Endodermal cell (in vitro differentiated cells): Measurements from ENCODE around the gene TTC23. TPM values are rescaled to one million over a fixed set of nuclear protein-coding genes. Genes with fewer than 3 reads are reported as not detected.
A peak's percentile ranks its signal among the peaks of the same experiment; 100 is the strongest.

ENCODE experiments used
- DNase-seq: peaks from one replicate; pipeline ENCODE4 v3.0.0-alpha.2; 2017
- H3K27ac ChIP-seq: 2 replicates; pipeline ENCODE4 v1.5.1; 2013; ENCODE audit warnings: mild to moderate bottlenecking, low read depth, low read length, moderate library complexity
- H3K27me3 ChIP-seq: 2 replicates; pipeline ENCODE4 v1.6.1; 2013; ENCODE audit warnings: mild to moderate bottlenecking, low read length, moderate library complexity; ENCODE audit not compliant: insufficient read depth, control insufficient read depth, poor library complexity, severe bottlenecking
- H3K36me3 ChIP-seq: 2 replicates; pipeline ENCODE4 v1.7.0; 2013; ENCODE audit warnings: mild to moderate bottlenecking, low read length, moderate library complexity; ENCODE audit not compliant: control insufficient read depth, insufficient read depth
- H3K4me1 ChIP-seq: one replicate; pipeline ENCODE4 v1.7.0; 2013; ENCODE audit warnings: low read length; ENCODE audit not compliant: control insufficient read depth, insufficient read depth
- H3K4me3 ChIP-seq: 2 replicates; pipeline ENCODE4 v1.5.1; 2013; ENCODE audit warnings: mild to moderate bottlenecking, low read length, moderate library complexity
- H3K9ac ChIP-seq: 2 replicates; pipeline ENCODE4 v1.6.1; 2013; ENCODE audit warnings: mild to moderate bottlenecking, low read length, moderate library complexity; ENCODE audit not compliant: poor library complexity, severe bottlenecking; ENCODE audit errors: extremely low read depth
- H3K9me3 ChIP-seq: 2 replicates; pipeline ENCODE4 v1.6.1; 2013; ENCODE audit warnings: mild to moderate bottlenecking, low read length, moderate library complexity; ENCODE audit not compliant: control insufficient read depth
- H3K27ac Mint-ChIP-seq: 2 replicates; pipeline ENCODE4 v1.8.0; 2020; ENCODE audit warnings: mixed read lengths
- H3K27me3 Mint-ChIP-seq: 2 replicates; pipeline ENCODE4 v1.8.0; 2021; ENCODE audit warnings: mild to moderate bottlenecking, mixed read lengths; ENCODE audit not compliant: insufficient read depth
- H3K36me3 Mint-ChIP-seq: 2 replicates; pipeline ENCODE4 v1.8.0; 2020; ENCODE audit warnings: low read depth, mixed read lengths
- H3K4me1 Mint-ChIP-seq: 2 replicates; pipeline ENCODE4 v1.8.0; 2020; ENCODE audit warnings: mixed read lengths
- H3K4me3 Mint-ChIP-seq: 2 replicates; pipeline ENCODE4 v1.8.0; 2020; ENCODE audit warnings: mild to moderate bottlenecking, moderate library complexity, mixed read lengths
- H3K9me3 Mint-ChIP-seq: 2 replicates; pipeline ENCODE4 v1.8.0; 2020; ENCODE audit warnings: mild to moderate bottlenecking, mixed read lengths
- whole genome bisulfite sequencing, 2 experiments: methylation state at CpG; one replicate each; pipeline versions ENCODE4 v1.1.5 to v1.1.7; 2013; ENCODE audit warnings: missing lambda C conversion rate in 2 of 2, mixed read lengths in 1 of 2; ENCODE audit not compliant: insufficient coverage in 1 of 2, insufficient read length in 1 of 2; 5-methylcytosine and 5-hydroxymethylcytosine counted together
- total RNA-seq, 2 donors: library from RNA; stranded (reverse); fragmentation: NEBNext Ultra II Directional in 1 of 2; extraction: Animal tissue kit (Norgen Biotek cat#: 25700) in 1 of 2; gene quantifications; 2 replicates in 1 of 2; 3 replicates in 1 of 2; pipeline ENCODE4 v1.2.1, GENCODE V29; 2021
- TF ChIP-seq, protein P1 (sequence below): fragments of 200-600 bp; sonication (generic); conservative IDR thresholded peaks from 2 replicates; pipeline ENCODE4 v1.5.0; 2021; ENCODE audit warnings: antibody characterized with exemption, mild to moderate bottlenecking

TTC23 gene
- total RNA-seq, 2 donors from 2014 or later: 20.7 to 26.3 TPM

- H3K4me3 ChIP-seq: peak overlapping the region; percentile 97
- H3K27ac Mint-ChIP-seq: no peak overlapping the region
- DNase-seq: no peak
- no peak overlapping the region for H3K27ac ChIP-seq
- H3K9me3 Mint-ChIP-seq: no peaks in the 10 kb centered on the region
- peaks cover 3% of the 10 kb centered on the region for H3K36me3 Mint-ChIP-seq
- peaks cover 15% of the 10 kb centered on the region for H3K36me3 ChIP-seq
- H3K27me3 Mint-ChIP-seq: no peaks in the 10 kb centered on the region
- H3K9ac ChIP-seq: no peak overlapping the region
- TF ChIP-seq, protein P1, sequence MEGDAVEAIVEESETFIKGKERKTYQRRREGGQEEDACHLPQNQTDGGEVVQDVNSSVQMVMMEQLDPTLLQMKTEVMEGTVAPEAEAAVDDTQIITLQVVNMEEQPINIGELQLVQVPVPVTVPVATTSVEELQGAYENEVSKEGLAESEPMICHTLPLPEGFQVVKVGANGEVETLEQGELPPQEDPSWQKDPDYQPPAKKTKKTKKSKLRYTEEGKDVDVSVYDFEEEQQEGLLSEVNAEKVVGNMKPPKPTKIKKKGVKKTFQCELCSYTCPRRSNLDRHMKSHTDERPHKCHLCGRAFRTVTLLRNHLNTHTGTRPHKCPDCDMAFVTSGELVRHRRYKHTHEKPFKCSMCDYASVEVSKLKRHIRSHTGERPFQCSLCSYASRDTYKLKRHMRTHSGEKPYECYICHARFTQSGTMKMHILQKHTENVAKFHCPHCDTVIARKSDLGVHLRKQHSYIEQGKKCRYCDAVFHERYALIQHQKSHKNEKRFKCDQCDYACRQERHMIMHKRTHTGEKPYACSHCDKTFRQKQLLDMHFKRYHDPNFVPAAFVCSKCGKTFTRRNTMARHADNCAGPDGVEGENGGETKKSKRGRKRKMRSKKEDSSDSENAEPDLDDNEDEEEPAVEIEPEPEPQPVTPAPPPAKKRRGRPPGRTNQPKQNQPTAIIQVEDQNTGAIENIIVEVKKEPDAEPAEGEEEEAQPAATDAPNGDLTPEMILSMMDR: no peak
- 88 to 90% methylated on average over 5 to 7 of the region's 7 CpGs for WGBS, 2 experiments
- no peak overlapping the region for H3K4me3 Mint-ChIP-seq
- H3K4me1 Mint-ChIP-seq: peaks cover 5% of the 10 kb centered on the region
- no peaks in the 10 kb centered on the region for H3K27me3 ChIP-seq
- peaks cover 4% of the 10 kb centered on the region for H3K4me1 ChIP-seq
- H3K9me3 ChIP-seq: no peaks in the 10 kb centered on the region
Measured at GRCh38 chr15:99252326-99252725, 2.9 kb upstream of the TTC23 start.

- Histone ChIP-seq H3K36me3 (peaks cover 4% of the 10 kb centered on the region), H3K9me3 (no peaks in the 10 kb centered on the region), H3K27me3 (no peaks in the 10 kb centered on the region), H3K4me1 (peaks cover 4% of the 10 kb centered on the region), H3K9ac (peak within 1 kb of the TSS; percentile 78), H3K27ac (peak within 1 kb of the TSS; percentile 79), H3K4me3 (peak within 1 kb of the TSS; percentile 97)
- Mint-ChIP-seq H3K4me1 (peaks cover 4% of the 10 kb centered on the region), H3K27me3 (no peaks in the 10 kb centered on the region), H3K9me3 (no peaks in the 10 kb centered on the region), H3K4me3 (no peak within 1 kb of the TSS), H3K36me3 (no peaks in the 10 kb centered on the region), H3K27ac (peak within 1 kb of the TSS; percentile 95)
- WGBS, 2 experiments: 0% methylated on average over 35 to 90 of the region's 90 CpGs
- TF ChIP-seq, protein P1: no peak
- DNase-seq: peak; percentile 99
Measured at GRCh38 chr15:99250857-99251841, 1.8 kb upstream of the TTC23 start, which contains the start of gene LRRC28. LRRC28 (plus strand) TSS chr15:99251481; CDS start chr15:99255958, 4,477 bp downstream.

GRCh38 chr15:99250494-99250856, 1.1 kb upstream of the TTC23 start:
- H3K36me3 Mint-ChIP-seq: no peaks in the 10 kb centered on the region

More at GRCh38 chr15:99250494-99250856, 1.1 kb upstream of the TTC23 start:
- 14 to 23% methylated on average over 5 to 6 of the region's 7 CpGs for WGBS, 2 experiments
- Histone ChIP-seq H3K27me3 (no peaks in the 10 kb centered on the region), H3K9ac (peak overlapping the region; percentile 71), H3K36me3 (no peaks in the 10 kb centered on the region), H3K4me1 (peaks cover 4% of the 10 kb centered on the region), H3K4me3 (peak overlapping the region; percentile 90), H3K9me3 (no peaks in the 10 kb centered on the region), H3K27ac (peak overlapping the region; percentile 79)
- TF ChIP-seq, protein P1: no peak
- Mint-ChIP-seq H3K27ac (peak overlapping the region; percentile 95), H3K27me3 (no peaks in the 10 kb centered on the region), H3K4me3 (no peak overlapping the region), H3K9me3 (no peaks in the 10 kb centered on the region), H3K4me1 (peaks cover 4% of the 10 kb centered on the region)
- no peak for DNase-seq
